GM19395 (cell line): Measurements from ENCODE around the gene ATG4B.

Source experiments
- ATAC-seq: cut with Tn5 transposase; IDR thresholded peaks from one replicate; pipeline ENCODE4 v1.9.1; 2021; ENCODE audit warnings: mild to moderate bottlenecking, moderate library complexity; ENCODE audit not compliant: unreplicated experiment

The ATG4B gene

DNA sequence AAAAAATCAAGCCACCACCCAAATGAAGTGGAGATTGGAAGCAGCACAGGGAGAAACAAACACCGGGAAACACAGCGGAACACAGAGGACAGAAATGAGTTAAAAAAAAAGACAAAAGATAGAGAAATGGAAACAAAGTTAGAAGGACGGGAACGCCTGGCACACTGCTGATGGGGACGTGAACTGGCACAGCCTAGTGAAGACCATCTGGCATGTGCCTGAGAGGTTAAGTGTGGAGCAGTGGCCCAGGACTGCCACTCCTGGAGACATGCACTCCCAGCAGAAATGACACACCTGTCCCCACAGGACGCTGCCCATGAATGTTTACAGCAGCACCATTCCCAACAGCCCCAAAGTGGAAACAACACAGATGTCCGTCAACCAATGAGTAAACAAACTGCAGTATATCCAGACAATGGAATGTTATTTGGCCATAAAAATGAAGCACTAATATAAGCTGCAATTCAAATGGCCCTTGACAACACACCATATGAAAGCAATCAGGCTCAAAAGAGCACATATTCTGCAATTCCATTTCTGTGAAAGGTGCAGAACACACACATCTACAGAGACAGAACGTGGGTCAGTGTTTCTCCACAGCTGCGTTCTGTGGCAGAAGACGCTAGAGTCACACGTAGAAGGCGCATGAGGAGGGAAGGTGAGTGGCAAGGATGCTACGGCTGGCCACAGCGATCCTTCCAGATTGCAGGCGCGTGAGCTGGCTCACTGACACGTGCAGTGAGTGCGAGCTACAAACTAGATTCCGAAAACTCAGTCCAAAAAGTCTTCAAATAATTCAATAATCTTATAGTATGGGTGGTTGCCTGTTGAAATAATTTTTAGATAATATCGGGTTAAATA lies 25.1 kb upstream of the ATG4B start:
- ATAC-seq, result no peak

DNA sequence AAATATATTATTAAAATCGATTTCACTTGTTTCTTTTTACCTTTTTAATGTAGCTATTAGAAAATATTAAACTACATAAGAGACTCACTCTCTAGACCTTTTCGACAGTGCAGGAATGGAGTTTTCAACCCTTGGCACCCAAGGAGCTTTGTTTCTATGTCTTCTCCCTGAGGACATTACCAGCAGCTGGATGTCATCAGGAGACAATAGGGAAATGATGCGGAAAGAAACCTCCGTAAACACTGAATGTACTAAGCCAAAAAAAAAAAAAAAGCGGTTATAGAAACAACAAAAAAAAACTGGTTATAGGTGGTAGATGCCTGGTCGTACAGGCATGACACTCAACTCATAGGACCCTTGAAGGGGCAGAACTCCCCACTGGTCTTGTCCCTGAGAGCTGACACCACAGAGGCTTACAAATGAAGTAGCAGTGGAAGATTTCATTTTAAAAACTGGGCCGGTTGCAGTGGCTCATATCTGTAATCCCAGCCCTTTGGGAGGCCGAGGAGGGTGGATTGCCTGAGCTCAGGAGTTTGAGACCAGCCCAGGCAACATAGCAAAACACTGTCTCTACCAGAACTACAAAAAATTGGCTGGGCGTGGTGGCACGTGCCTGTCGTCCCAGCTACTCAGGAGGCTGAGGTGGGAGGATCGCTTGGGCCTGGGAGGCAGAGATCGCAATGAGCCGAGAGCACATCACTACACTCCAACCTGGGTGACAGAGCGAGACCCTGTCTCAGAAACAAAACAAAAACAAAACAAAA lies 24.3 kb upstream of the ATG4B start:
- ATAC-seq, result no peak

DNA sequence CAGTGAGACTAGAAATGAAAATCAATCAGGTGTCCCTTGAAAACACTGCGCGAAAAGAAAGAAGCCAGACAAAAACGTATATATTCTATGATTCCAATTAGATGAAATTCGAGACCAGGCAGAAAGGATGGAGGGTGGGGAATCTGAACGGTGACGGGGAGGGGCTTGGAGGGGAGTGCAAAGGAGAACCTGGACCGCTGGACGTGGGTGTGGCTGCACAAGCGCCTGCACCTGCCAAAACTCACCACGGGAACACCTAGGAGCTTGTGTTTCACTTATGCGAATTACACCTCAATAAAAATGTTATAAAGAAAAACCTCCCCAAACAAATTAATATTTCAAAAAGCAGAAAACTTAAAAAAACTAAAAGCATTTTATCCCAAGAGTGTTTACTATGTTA lies 22.5 kb upstream of the ATG4B start:
- no peak for ATAC-seq

DNA sequence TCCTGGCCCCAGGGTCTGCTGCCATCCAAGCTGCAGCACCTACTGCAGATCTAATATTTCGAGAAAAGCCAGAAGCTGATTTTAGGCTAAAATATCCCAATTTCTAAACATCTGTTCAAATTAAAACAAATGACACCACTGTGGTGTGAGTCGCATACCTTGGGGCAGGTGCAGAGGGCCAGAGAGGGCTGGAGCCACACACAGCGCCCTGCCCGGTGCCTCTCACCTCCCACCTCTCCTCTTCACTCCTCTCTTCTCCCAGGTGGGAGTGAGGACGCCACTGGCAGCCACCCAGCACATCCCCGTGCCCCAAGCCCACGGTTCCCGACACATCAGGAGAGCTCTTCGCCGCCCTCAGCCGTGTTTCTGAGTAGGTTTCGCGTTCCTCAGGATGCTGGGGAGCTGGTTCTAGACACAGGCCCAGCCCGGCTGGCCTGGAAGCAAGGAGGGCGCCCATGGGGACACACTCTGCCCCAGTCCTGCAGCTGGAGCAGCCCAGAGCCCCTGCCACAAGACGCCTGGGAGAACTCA lies 21.9 kb upstream of the ATG4B start:
- no peak for ATAC-seq

DNA sequence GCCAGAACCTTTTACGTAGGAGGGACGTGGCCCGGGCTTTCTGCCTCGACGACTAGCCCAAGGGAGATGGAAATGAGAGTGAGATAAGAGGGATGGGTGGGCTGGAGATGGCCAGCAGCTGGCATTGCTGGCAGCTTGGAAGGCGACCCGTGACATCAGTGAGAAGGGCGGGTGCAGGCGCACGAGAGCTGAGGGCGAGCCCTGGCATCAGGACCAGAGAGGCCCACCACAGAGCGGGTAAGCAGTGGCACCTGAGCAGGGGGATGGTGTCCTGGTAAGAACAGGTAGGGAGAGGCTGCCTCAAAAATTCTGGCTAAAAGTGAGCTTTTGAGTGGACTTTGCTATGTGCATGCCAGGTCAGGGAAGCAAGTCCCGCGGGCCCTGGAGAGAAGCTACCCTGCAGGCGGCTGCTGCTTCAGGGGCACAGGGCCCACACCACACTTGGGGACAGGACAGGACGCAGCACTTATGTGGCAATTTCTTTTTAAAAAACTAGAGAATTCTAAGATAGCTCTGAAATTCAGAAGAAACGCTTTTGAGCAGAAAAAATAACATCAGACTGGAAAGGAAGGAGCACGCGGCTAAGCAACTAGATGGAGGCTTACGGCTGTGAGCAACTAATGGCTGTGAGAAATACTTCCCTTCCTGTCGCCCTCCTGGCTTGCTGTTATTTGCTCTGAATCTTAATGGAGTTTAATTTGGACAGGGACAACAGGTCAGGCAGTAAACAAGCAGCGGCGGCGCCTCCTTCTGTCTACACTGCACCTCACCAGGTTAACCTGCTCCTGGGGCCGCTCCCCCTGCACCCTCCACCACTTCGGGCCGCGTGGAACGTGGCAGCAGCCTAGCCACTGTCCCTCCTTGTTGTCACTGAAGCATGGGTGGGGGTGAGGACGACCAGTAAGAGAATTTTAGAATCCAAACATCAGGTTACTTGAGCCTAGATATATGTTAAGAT lies 21.0 kb upstream of the ATG4B start:
- no peak for ATAC-seq

DNA sequence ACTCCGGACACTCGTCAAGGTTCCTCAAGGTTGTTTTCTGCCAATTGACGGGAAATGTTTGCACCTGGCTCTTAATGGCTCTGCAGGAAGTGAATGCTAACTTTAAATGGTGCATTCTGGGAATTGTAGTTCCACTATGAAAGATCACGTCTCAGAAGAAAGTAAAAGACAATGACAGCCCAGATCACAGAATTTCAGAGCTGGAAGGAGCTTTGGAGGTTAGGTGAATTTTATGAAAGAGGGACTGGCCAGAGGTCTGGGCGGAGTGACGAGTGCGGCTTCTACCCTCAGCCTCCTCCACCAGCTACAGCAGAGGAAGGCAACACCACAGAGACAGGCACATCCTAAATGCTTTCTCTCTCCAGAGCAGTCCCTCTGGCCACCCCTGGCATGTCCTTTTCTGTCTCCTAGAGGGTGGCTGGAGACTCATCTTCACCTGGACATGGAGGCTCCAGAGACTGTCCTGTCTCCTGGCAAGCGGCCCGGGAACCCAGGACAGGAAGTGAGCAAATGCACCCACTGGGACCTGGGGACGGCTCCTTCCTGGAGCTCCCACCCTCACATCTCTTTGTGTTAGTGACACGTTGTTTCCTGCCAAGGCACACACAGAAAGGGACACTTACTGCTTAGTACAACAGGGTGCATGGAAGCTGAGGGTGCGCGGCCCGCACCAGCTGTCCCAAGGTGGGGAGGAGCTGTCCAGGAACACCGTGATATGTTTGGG lies 19.9 kb upstream of the ATG4B start:
- peak; percentile 68 for ATAC-seq

DNA sequence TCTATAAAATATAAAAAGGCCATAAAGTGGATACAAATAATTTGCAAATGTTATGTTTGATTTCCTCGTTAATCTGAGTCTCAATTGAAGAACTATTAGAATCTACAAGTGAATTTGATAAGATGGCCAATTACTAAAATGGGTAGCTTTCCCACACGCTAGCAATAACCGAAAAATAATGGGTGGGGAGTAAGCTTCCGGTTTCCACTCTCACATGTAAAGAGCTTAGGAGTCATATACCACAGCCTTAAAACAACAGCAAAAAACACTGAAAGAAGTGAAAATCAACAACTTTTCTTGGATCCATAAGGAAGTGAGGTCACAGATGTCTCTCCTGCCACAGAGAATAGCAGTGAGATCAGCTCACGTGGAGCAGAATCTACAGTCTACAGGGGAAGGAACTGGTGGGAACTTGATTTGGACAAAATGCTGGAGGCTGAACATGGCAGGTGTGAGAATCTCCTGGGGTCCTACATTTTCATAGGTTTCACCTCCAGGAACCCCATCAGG lies 19.1 kb upstream of the ATG4B start:
- ATAC-seq, result no peak

DNA sequence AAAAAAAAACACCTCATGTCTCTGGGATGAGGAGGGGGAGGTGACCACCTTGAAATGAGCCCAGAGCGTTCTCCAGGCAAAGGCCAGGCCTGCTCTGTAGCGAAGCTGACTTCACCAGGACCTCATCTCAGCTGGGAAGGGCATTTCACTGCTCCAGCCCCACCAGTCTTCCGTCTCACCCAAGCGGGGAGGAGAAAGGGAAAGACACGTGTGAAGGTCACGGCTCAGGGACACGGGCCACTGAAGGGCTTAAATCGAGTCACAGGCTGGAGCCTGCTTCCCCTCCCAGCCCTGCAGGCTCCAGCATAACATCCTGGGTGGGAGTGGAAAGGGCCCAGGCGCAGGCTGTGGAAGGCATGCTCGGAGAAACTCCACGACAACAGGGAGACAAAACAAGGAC lies 18.7 kb upstream of the ATG4B start:
- ATAC-seq, result no peak

DNA sequence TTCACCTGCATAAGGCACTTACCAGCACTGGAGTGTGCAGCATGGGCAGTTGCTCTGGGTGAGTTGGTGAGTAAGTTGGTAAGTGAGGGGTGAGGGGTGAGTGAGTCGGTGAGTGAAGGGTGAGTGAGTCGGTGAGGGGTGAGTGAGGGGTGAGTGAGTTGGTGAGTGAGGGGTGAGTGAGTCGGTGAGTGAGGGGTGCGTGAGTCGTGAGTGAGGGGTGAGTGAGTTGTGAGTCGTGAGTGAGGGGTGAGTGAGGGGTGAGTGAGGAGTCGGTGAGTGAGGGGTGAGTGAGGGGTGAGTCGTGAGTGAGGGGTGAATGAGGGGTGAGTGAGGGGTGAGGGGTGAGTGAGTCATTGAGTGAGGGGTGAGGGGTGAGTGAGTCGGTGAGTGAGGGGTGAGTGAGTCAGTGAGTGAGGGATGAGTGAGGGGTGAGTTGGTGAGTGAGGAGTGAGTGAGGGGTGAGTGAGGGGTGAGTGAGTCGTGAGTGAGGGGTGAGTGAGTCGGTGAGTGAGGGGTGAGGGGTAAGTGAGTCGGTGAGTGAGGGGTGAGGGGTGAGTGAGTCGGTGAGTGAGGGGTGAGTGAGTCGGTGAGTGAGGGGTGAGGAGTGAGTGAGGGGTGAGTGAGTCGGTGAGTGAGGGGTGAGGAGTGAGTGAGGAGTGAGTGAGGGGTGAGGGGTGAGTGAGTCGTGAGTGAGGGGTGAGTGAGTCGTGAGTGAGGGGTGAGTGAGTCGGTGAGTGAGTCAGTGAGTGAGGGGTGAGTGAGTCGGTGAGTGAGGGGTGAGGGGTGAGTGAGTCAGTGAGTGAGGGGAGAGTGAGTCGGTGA lies 17.7 kb upstream of the ATG4B start:
- ATAC-seq, result no peak

DNA sequence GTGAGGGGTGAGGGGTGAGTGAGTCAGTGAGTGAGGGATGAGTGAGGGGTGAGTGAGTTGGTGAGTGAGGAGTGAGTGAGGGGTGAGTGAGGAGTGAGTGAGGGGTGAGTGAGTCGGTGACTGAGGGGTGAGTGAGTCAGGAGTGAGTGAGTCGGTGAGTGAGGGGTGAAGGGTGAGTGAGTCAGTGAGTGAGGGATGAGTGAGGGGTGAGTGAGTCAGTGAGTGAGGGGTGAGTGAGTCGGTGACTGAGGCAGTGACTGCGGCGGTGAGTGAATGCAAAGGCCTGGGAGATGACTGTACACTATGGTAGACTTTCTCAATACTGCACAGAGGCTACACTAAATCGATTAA lies 17.1 kb upstream of the ATG4B start:
- no peak for ATAC-seq

DNA sequence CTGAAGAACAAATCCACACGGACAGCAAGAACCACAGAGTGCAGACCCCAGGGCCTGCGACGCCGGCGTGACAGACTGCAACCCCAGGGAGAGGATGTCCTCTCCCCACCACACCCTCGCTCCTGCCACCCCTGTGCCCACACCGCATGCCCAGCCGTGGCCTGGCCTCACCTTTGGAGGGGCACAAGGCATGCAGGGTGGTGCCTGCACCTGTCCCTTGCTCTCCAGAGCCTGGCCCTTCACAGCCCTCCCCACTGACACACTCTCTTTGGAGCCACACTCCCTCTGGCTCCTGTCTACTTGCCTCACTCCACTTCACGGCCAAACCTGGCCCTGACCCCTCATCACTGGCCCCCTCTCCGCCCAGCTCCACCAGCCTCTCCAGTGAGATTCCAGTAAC lies 9.8 kb upstream of the ATG4B start:
- ATAC-seq, result no peak

DNA sequence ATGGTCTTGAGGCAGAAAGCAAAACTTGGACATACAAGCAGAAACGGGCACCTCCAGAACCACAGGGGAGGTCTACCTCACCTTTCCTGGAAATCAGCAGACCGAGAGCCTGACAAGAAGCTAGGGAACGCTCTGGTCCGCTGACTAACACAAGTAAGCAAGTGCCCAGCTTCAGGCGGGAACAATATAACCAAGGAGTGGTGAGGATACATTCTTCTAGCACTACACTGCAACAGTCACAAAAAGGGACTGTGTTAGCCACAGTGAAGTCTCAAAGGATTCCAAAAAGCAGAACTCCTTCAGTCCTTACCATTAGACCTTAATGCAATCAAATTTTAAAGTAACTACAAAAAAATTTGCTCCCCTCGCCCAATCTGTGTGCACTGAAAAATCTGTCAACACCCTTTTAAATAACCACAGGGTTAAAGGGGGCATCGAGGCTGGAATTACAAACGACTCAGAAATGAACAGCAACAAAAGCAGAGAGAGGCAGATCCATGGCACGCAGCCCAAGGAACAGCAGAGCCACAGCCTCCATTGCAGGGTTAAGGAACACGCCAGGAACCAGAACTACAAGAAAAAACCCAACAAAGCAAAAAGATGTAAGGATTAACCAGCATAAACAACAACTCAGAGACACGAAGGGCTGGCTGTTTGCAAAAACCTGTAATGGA lies 7.6 kb upstream of the ATG4B start:
- ATAC-seq, result no peak

DNA sequence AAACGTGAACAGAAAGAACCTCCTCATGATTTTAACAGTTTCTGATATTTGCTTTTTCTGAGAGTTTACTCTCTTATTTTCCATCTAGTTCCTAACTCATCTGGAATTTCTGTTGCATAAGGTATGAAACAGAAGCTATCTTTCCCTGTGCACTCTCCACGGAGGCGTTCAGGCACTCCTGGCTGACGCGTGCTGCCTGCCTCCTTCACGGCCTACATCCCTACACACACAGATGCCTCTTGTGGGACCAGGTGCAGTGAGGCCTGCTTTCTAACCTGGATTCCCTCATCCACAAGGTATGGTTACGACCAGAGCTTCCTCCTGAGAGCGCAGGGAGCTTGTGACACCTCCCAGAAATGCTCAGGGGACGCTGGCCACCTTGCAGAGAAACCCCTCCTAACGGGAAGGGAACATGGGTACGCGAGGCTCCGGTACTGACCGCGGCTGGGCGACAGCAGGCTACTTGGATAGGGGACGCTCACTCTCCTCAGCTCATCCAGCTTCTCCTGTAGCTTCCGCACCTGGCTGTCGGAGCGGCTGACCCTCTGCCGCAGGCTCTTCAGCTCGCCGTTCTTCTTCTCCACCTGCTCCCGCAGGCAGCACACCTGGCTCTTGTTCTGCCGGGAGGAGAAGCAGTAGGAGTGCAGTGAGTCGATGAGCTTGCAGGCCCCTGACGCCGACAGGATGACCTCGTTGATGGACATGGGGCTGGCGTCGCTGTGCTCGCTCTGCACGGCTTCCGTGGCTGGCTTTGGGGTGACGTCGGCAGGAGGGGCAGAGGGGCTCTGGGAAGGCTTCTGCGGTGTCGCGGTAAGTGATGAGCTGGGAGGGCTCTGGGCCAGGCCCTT lies 4.8 kb upstream of the ATG4B start:
- ATAC-seq, result no peak

DNA sequence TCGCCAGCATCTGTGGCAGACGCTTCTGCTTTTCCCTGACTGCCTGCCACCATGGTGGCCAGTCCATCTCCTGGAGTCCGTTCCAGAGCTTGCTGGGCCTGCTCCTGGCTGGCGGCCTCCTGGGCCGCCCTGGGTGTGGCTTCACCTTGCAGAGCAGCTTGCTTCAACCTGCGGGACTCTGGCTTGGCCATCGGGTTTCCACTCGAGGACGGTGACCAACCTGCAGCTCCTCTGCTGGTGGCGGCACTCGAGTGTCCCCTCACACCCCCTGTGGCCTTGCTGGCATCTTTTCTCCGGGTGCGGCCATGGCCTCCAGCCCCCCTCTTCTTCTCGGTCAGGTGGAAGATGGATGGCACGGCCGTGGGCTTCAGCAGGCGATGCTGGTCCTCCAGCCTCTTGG lies 3.9 kb upstream of the ATG4B start:
- no peak for ATAC-seq

DNA sequence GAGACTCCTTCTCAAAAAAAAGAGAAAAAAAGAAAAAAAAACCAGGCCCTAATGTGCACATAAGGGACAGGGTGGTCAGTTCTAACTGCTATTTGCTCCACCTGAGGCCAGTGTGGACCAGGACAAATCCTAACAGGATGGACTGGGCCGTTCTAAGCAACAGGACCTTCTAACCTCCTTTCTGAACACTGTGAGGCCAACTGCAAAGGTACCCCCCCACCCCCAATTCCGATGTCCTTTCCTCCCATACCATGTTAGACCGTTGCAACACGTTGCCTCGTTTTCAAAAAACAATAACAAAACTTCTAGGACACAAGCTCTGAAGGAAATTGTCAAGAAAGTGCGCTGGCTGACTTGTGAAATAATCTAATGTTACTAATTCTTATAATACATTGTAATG lies 1.7 kb upstream of the ATG4B start:
- ATAC-seq, result no peak

DNA sequence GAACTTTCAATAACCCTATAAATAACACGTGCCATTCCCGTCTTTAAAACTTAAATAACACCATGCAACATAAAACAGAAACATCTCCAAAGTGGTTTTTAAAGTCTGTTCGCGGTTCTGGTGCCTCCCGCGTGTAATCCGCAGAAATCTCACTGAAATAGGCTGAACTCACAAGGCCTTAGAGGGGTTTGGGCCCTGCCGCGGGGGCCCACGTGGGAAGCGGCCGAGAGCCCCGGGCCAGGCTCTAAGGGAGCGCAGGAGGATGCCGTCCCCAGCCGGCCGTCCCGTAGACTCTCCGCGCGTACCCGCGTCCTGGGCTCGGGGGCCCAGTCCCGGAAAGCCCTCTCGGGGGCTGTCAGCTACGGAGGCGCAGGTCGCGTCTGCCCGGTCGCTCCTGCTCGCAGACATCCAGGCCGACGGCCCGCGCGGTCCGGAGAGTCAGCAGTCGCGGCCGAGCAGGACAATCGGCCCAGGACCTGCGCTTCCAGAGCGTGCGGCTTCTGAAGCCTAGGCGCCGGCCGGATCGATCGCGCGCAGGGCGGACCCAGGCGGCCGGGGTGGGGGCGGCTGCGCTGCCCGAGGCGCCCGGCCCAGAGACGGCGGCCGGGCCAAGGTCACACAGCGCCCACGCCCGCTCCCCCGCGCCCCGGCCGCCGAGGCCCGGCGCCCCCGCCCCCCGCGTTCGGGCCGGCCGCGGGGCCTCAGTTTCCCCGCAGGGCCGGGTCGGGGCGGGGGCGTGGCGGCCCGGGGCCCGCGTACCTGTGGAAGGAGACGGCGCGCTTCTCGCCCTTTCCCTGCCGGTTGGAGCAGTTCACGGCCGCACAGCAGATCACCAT lies 1.1 kb upstream of the ATG4B start:
- peak; percentile 36 for ATAC-seq
